ENCODE data around the gene FKBP2.

DNA sequence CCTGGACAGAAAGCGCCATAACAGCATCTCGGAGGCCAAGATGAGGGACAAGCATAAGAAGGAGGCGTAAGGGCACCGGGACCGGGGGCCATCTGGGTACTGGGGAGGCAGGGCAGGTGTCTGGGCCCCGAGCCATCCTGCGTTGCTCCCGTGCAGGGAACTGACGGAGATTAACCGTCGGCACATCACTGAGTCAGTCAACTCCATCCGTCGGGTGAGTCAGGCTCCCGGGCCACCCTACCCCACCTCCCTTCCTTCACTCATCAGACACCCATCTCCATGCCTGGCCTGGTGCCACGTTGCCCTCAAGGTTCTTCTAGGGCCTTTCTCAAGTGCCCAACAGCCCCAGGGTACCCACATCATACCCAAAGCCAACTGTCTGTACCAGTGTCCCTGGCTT lies 25.4 kb downstream of the FKBP2 start:
- no peak for TF ChIP-seq CTCF (conservative IDR thresholded peaks at IDR 0.05)
- TF ChIP-seq ZFX (IDR thresholded peaks at IDR 0.05): no peak
